Heart left ventricle (tissue), 13 donors: ENCODE measurements around the gene FGFRL1.
"Not testable (repeated sequence)": the region's sequence is repeated elsewhere in the genome, so short reads cannot be mapped to it uniquely, and the experiment has no call there.

ENCODE experiments used
- CTCF ChIP-seq, 12 donors: fragments of 200-600 bp; sonication (generic) in 4 of 12; IDR thresholded peaks; one replicate each; pipeline versions ENCODE4 v1.5.0 to v1.8.0; 2018 to 2022; ENCODE audit warnings: antibody characterized with exemption in 12 of 12, mild to moderate bottlenecking in 5 of 12
- POLR2A ChIP-seq, 2 donors: fragments of 450-650 bp; IDR thresholded peaks; one replicate each; pipeline ENCODE4 v1.6.1; 2017; ENCODE audit warnings: antibody characterized with exemption in 2 of 2, mild to moderate bottlenecking in 2 of 2, moderate library complexity in 2 of 2
- donor health status: ischemic (EF 13 %, LVEDD 7.1; RV severe dilation, severe dysfunction).
- donor health status: DM: no; HTN: yes; CAD: no.
- donor health status: DM: no; HTN: no; CAD: no.
- donor health status: ischemic (EF 25% LVEDD 6.9; RV normal size, moderate dysfunction).
- donor health status: ischemic (EF 25% LVEDD 5.7; RV mildly dilated, moderate dysfunction).
- donor health status: ischemic (EF 35%, LVEDD 5.7; RV mildly dilated, moderate dysfunction).
- donor health status: nonischemic (EF 11% LVEDD 7.7; RV severe dilation, severe dysfunction).
- donor health status: DM: yes; HTN: yes; CAD: no.
- donor health status: PGD.
- donor health status: ischemic (EF 29% LVEDD 5.4; RV normal size, mild dysfunction).
- donor health status: nonischemic (EF 23%, LVEDD 6.1; RV moderate dilation, normal function).

- not testable (repeated sequence) for TF ChIP-seq CTCF, POLR2A (IDR thresholded peaks at IDR 0.05)
Measured at GRCh38 chr4:976016-976415, 35.4 kb upstream of the FGFRL1 start.
